ENCODE data around the gene MFSD1. TPM values are rescaled to one million over a fixed set of nuclear protein-coding genes. Genes with fewer than 3 reads are reported as not detected.

Gene MFSD1
- total RNA-seq, 1 experiment from 2014 or later, result 50.7 TPM

- BruUV-seq (replicated peaks), result no TSS peak
- ChIA-PET POLR2A (no interaction called here), CTCF (no interaction called here)
- TF ChIP-seq REST (IDR thresholded peaks at IDR 0.05; ENCODE audit: insufficient read depth in 1 of 2, low read depth in 2 of 2, low read length in 1 of 2), result no peak
- no peak for TF ChIP-seq SIN3A (IDR thresholded peaks at IDR 0.05; ENCODE audit: borderline replicate concordance, insufficient read depth, low read depth, low read length)
- 0 out of 2 replicates have a peak, but pooled peaks have one; percentile 4 for TF ChIP-seq CTCF (IDR thresholded peaks at IDR 0.05)
- no peak for TF ChIP-seq POLR2AphosphoS5 (IDR thresholded peaks at IDR 0.05; ENCODE audit: low read depth, low read length)
- no peak for TF ChIP-seq TCF7L2 (IDR thresholded peaks at IDR 0.05; ENCODE audit: low read depth, low read length)
- in situ Hi-C loops (cut with HindIII; ENCODE audit: low pct_unique_long_range_greater_than_20kb, low sequenced_read_pairs), result no loop called here
- H3K4me3 ChIP-seq (ENCODE audit: low read depth in 2 of 2, low read length in 2 of 2), result no peak overlapping the region
- intact Hi-C loops (cut with micrococcal nuclease; ENCODE audit: unreplicated experiment), result no loop called here
- DNase-seq (ENCODE audit: low read depth, low spot score) (no peak), ATAC-seq (no peak)
- no peaks in the 10 kb centered on the region for H3K36me3 ChIP-seq (ENCODE audit: control insufficient read depth, insufficient read depth, low read length)
- no peaks in the 10 kb centered on the region for H3K27me3 ChIP-seq (ENCODE audit: control insufficient read depth, insufficient read depth, low read length)
- H3K27ac ChIP-seq (ENCODE audit: low read length), result peak overlapping the region; percentile 65
- peaks cover 24% of the 10 kb centered on the region for H3K4me1 ChIP-seq (ENCODE audit: control insufficient read depth, insufficient read depth, low read length)
- no peaks in the 10 kb centered on the region for H3K9me3 ChIP-seq (ENCODE audit: control insufficient read depth, insufficient read depth, low read depth, low read length)
These were observed 31.0 kb upstream of the MFSD1 start for GRCh38 chr3:158770741-158771350.

GRCh38 chr3:158771577-158771976 is 30.3 kb upstream of the MFSD1 start:
- BruUV-seq (replicated peaks), result no TSS peak
- ATAC-seq (0 out of 2 replicates have a peak, but pooled peaks have one; percentile 31), DNase-seq (ENCODE audit: low read depth, low spot score) (no peak)
- POLR2A ChIA-PET, result no interaction called here
- H3K27ac ChIP-seq (ENCODE audit: low read length), result peak overlapping the region; percentile 65
- H3K36me3 ChIP-seq (ENCODE audit: control insufficient read depth, insufficient read depth, low read length), result no peaks in the 10 kb centered on the region
- intact Hi-C loops (cut with micrococcal nuclease; ENCODE audit: unreplicated experiment), result no loop called here
- TF ChIP-seq REST (IDR thresholded peaks at IDR 0.05; ENCODE audit: insufficient read depth in 1 of 2, low read depth in 2 of 2, low read length in 1 of 2), result no peak
- TF ChIP-seq CTCF (IDR thresholded peaks at IDR 0.05), result no peak
- TF ChIP-seq TCF7L2 (IDR thresholded peaks at IDR 0.05; ENCODE audit: low read depth, low read length), result no peak
- TF ChIP-seq POLR2AphosphoS5 (IDR thresholded peaks at IDR 0.05; ENCODE audit: low read depth, low read length), result no peak
- TF ChIP-seq SIN3A (IDR thresholded peaks at IDR 0.05; ENCODE audit: borderline replicate concordance, insufficient read depth, low read depth, low read length), result no peak
- in situ Hi-C loops (cut with HindIII; ENCODE audit: low pct_unique_long_range_greater_than_20kb, low sequenced_read_pairs), result no loop called here
- H3K27me3 ChIP-seq (ENCODE audit: control insufficient read depth, insufficient read depth, low read length), result no peaks in the 10 kb centered on the region
- CTCF ChIA-PET, result no interaction called here
- no peak overlapping the region for H3K4me3 ChIP-seq (ENCODE audit: low read depth in 2 of 2, low read length in 2 of 2)
- H3K4me1 ChIP-seq (ENCODE audit: control insufficient read depth, insufficient read depth, low read length), result peaks cover 24% of the 10 kb centered on the region
- H3K9me3 ChIP-seq (ENCODE audit: control insufficient read depth, insufficient read depth, low read depth, low read length), result no peaks in the 10 kb centered on the region

Data from Panc1 (cell line).